NCI-H2029 treated with DMSO at 0.1 percent for 48 hours (cell line): ENCODE data around the gene CCSAP.
"Not testable (repeated sequence)": the region's sequence is repeated elsewhere in the genome, so short reads cannot be mapped to it uniquely, and the experiment has no call there.

Experiments
- DNase-seq: peaks from one replicate; lab custom pipeline; 2025; lab: John Stamatoyannopoulos, UW

The CCSAP gene

GRCh38 chr1:229325853-229326487 is 16.9 kb downstream of the CCSAP start:
- DNase-seq: no peak

- no peak for DNase-seq
Observed at GRCh38 chr1:229325401-229325800, 17.4 kb downstream of the CCSAP start.

- no peak for DNase-seq
Observed at GRCh38 chr1:229323885-229324553, 18.8 kb downstream of the CCSAP start.

GRCh38 chr1:229323201-229323600 is 19.6 kb downstream of the CCSAP start:
- no peak for DNase-seq

GRCh38 chr1:229319487-229319886 is 23.4 kb downstream of the CCSAP start:
- DNase-seq: no peak

GRCh38 chr1:229318056-229318455 is 24.8 kb downstream of the CCSAP start:
- no peak for DNase-seq

GRCh38 chr1:229316166-229316565 is 26.7 kb downstream of the CCSAP start:
- DNase-seq: no peak

- no peak for DNase-seq
Observed at GRCh38 chr1:229310833-229311232, 32.0 kb downstream of the CCSAP start.

GRCh38 chr1:229309684-229310083 is 33.2 kb downstream of the CCSAP start:
- no peak for DNase-seq

GRCh38 chr1:229309074-229309473 is 33.8 kb downstream of the CCSAP start:
- no peak for DNase-seq

GRCh38 chr1:229305392-229305791 is 37.5 kb downstream of the CCSAP start:
- no peak for DNase-seq

GRCh38 chr1:229303855-229304254 is 39.0 kb downstream of the CCSAP start:
- DNase-seq: no peak

- DNase-seq: no peak
Observed at GRCh38 chr1:229302740-229303139, 40.1 kb downstream of the CCSAP start.

- no peak for DNase-seq
Observed at GRCh38 chr1:229300099-229300757, 42.6 kb downstream of the CCSAP start.

- no peak for DNase-seq
Observed at GRCh38 chr1:229298887-229299503, 43.9 kb downstream of the CCSAP start.

- DNase-seq: no peak
Observed at GRCh38 chr1:229298420-229298819, 44.4 kb downstream of the CCSAP start.

- no peak for DNase-seq
Observed at GRCh38 chr1:229297746-229298145, 45.1 kb downstream of the CCSAP start.

- no peak for DNase-seq
Observed at GRCh38 chr1:229296541-229296941, 46.3 kb downstream of the CCSAP start.

- no peak for DNase-seq
Observed at GRCh38 chr1:229295745-229296144, 47.1 kb downstream of the CCSAP start.

GRCh38 chr1:229293528-229294204 is 49.2 kb downstream of the CCSAP start:
- no peak for DNase-seq

GRCh38 chr1:229291686-229292085 is 51.2 kb downstream of the CCSAP start:
- not testable (repeated sequence) for DNase-seq

- no peak for DNase-seq
Observed at GRCh38 chr1:229288516-229288915, 54.3 kb downstream of the CCSAP start.
